Neural cell (in vitro differentiated cells): ENCODE measurements around the gene ACYP2.
"Not testable (repeated sequence)": the region's sequence is repeated elsewhere in the genome, so short reads cannot be mapped to it uniquely, and the experiment has no call there.

Experiments used
- EP300 ChIP-seq: fragments of 450-650 bp; conservative IDR thresholded peaks from 2 replicates; pipeline ENCODE4 v1.6.1; 2014; ENCODE audit warnings: antibody characterized with exemption, mild to moderate bottlenecking, moderate library complexity; ENCODE audit not compliant: poor library complexity, severe bottlenecking
- EZH2 ChIP-seq: fragments of 200-600, 300-800 bp; shearing (Covaris generic), sonication (generic); IDR thresholded peaks from 2 replicates; pipeline ENCODE4 v1.6.1; 2014; ENCODE audit warnings: antibody characterized with exemption, low read length, borderline replicate concordance, mild to moderate bottlenecking; ENCODE audit not compliant: insufficient read depth, poor library complexity, severe bottlenecking
- POLR2AphosphoS5 ChIP-seq: IDR thresholded peaks from 2 replicates; pipeline ENCODE4 v1.6.1; 2012
- RAD21 ChIP-seq: fragments of 450-650 bp; conservative IDR thresholded peaks from 2 replicates; pipeline ENCODE4 v1.6.1; 2014; ENCODE audit warnings: antibody characterized with exemption, mild to moderate bottlenecking, moderate library complexity
- SMC3 ChIP-seq: fragments of 450-650 bp; conservative IDR thresholded peaks from 2 replicates; pipeline ENCODE4 v1.6.1; 2014; ENCODE audit warnings: antibody characterized with exemption, mild to moderate bottlenecking, moderate library complexity; ENCODE audit not compliant: poor library complexity
- TAF1 ChIP-seq: IDR thresholded peaks from 2 replicates; pipeline ENCODE4 v1.6.1; 2012; ENCODE audit warnings: low read depth
- TF ChIP-seq, protein P1 (sequence below): fragments of 450-650 bp; IDR thresholded peaks from 2 replicates; pipeline ENCODE4 v1.5.1; 2014; ENCODE audit warnings: antibody characterized with exemption, mild to moderate bottlenecking, moderate library complexity; ENCODE audit not compliant: poor library complexity, severe bottlenecking
- TF ChIP-seq, protein P2 (sequence below): IDR thresholded peaks from 2 replicates; pipeline ENCODE4 v1.6.1; 2012; ENCODE audit warnings: borderline replicate concordance

DNA sequence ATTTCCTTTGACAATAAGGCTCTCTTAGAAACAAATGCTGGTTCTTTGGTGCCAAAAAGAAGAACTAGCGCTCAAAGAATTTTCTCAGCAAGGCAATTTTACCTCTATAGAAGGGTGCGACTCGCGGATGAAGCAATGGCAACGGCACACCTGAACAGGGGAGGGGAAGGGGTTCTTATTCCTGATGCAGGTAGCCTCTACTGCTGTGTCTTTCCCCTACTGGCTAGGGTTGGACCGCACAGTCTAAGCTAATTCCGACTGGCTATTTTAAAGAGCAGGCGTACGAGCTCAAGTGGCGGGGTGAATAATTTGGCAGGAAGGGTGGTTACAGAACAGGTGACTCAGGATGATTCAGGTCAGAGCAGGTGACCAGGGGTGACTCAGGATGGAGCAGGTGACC is 1.2 kb downstream of the ACYP2 start:
- TF ChIP-seq, protein P1, sequence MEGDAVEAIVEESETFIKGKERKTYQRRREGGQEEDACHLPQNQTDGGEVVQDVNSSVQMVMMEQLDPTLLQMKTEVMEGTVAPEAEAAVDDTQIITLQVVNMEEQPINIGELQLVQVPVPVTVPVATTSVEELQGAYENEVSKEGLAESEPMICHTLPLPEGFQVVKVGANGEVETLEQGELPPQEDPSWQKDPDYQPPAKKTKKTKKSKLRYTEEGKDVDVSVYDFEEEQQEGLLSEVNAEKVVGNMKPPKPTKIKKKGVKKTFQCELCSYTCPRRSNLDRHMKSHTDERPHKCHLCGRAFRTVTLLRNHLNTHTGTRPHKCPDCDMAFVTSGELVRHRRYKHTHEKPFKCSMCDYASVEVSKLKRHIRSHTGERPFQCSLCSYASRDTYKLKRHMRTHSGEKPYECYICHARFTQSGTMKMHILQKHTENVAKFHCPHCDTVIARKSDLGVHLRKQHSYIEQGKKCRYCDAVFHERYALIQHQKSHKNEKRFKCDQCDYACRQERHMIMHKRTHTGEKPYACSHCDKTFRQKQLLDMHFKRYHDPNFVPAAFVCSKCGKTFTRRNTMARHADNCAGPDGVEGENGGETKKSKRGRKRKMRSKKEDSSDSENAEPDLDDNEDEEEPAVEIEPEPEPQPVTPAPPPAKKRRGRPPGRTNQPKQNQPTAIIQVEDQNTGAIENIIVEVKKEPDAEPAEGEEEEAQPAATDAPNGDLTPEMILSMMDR, result not testable (repeated sequence)
- TF ChIP-seq, protein P2, sequence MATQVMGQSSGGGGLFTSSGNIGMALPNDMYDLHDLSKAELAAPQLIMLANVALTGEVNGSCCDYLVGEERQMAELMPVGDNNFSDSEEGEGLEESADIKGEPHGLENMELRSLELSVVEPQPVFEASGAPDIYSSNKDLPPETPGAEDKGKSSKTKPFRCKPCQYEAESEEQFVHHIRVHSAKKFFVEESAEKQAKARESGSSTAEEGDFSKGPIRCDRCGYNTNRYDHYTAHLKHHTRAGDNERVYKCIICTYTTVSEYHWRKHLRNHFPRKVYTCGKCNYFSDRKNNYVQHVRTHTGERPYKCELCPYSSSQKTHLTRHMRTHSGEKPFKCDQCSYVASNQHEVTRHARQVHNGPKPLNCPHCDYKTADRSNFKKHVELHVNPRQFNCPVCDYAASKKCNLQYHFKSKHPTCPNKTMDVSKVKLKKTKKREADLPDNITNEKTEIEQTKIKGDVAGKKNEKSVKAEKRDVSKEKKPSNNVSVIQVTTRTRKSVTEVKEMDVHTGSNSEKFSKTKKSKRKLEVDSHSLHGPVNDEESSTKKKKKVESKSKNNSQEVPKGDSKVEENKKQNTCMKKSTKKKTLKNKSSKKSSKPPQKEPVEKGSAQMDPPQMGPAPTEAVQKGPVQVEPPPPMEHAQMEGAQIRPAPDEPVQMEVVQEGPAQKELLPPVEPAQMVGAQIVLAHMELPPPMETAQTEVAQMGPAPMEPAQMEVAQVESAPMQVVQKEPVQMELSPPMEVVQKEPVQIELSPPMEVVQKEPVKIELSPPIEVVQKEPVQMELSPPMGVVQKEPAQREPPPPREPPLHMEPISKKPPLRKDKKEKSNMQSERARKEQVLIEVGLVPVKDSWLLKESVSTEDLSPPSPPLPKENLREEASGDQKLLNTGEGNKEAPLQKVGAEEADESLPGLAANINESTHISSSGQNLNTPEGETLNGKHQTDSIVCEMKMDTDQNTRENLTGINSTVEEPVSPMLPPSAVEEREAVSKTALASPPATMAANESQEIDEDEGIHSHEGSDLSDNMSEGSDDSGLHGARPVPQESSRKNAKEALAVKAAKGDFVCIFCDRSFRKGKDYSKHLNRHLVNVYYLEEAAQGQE, result not testable (repeated sequence)
- not testable (repeated sequence) for TF ChIP-seq EZH2, EP300, SMC3, TAF1, POLR2AphosphoS5, RAD21
